ENCODE data around the gene SGSM1.

DNA sequence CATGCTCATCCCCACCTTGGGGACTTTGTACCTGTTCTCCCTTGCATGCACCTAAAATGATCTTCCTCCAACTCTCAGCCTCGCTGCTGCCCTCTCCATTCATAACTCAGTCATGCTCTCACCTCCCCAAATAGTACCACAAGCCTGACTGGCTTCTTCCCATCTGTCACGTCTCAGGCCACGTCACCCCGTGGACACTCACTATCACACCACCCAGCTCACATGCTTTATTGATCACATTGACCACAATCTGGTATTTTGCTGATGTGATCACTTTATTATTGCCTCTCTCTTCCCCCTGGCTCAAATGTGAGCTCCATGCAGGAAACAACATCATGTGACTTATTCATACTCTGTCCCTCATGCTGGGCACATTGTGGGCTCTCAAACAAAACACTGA, 9.2 kb upstream of the SGSM1 start:
- TF ChIP-seq CTCF (IDR thresholded peaks at IDR 0.05; ENCODE audit: borderline replicate concordance, extremely low read depth, low read length, poor library complexity, severe bottlenecking) (no peak), EZH2 (IDR thresholded peaks at IDR 0.05; ENCODE audit: borderline replicate concordance, low read depth, low read length, severe bottlenecking) (no peak)

Measured in DND-41 (cell line).